DOHH2 (cell line): ENCODE data around the gene GPRC5A.

Source experiments
- H3F3A ChIP-seq: fragments of 200-600 bp; sonication (generic), shearing (Covaris generic); 2 replicates; pipeline ENCODE4 v1.6.0; 2016; ENCODE audit warnings: antibody characterized with exemption, mild to moderate bottlenecking; ENCODE audit not compliant: control insufficient read depth, insufficient read depth
- H3K27ac ChIP-seq: fragments of 200-600 bp; sonication (generic); 2 replicates; pipeline ENCODE4 v1.5.1; 2014; ENCODE audit warnings: low read depth, mild to moderate bottlenecking, low read length, moderate library complexity
- H3K27me3 ChIP-seq: fragments of 200-600 bp; sonication (generic); 2 replicates; pipeline ENCODE4 v1.6.1; 2014; ENCODE audit warnings: mild to moderate bottlenecking, low read length, mixed read lengths; ENCODE audit not compliant: control insufficient read depth
- H3K36me3 ChIP-seq: fragments of 200-600 bp; sonication (generic); 2 replicates; pipeline ENCODE4 v1.6.1; 2014; ENCODE audit warnings: mild to moderate bottlenecking, low read length, moderate library complexity, mixed read lengths; ENCODE audit not compliant: control insufficient read depth
- H3K4me1 ChIP-seq: fragments of 200-600 bp; sonication (generic); 2 replicates; pipeline ENCODE4 v1.6.1; 2014; ENCODE audit warnings: mild to moderate bottlenecking, low read length, mixed read lengths; ENCODE audit not compliant: control insufficient read depth
- H3K4me2 ChIP-seq: fragments of 200-600 bp; sonication (generic); 2 replicates; pipeline ENCODE4 v1.6.0; 2014; ENCODE audit warnings: mild to moderate bottlenecking, low read length, moderate library complexity
- H3K4me3 ChIP-seq: fragments of 200-600 bp; sonication (generic); 2 replicates; pipeline ENCODE4 v1.5.1; 2014; ENCODE audit warnings: mild to moderate bottlenecking, low read length, mixed read lengths
- H3K79me2 ChIP-seq: fragments of 200-600 bp; sonication (generic); 2 replicates; pipeline ENCODE4 v1.6.1; 2014; ENCODE audit warnings: mild to moderate bottlenecking, low read length, mixed read lengths; ENCODE audit not compliant: control insufficient read depth
- H3K9me2 ChIP-seq: fragments of 200-600 bp; sonication (generic); replicated peaks from 2 replicates; pipeline ENCODE4 v1.6.1; 2014; ENCODE audit warnings: mild to moderate bottlenecking, low read length, mixed read lengths; ENCODE audit not compliant: control insufficient read depth
- H3K9me3 ChIP-seq: fragments of 200-600 bp; sonication (generic); 2 replicates; pipeline ENCODE4 v1.6.1; 2014; ENCODE audit warnings: antibody characterized with exemption, low read length, mixed read lengths; ENCODE audit not compliant: control insufficient read depth, insufficient read depth
- H4K20me1 ChIP-seq: fragments of 200-600 bp; sonication (generic); 2 replicates; pipeline ENCODE4 v1.6.0; 2014; ENCODE audit warnings: low read depth, mild to moderate bottlenecking, antibody characterized with exemption, low read length, moderate library complexity; ENCODE audit not compliant: control insufficient read depth, insufficient read depth
- CTCF ChIP-seq: fragments of 200-600 bp; sonication (generic); IDR thresholded peaks from one replicate; pipeline ENCODE4 v1.5.1; 2014; ENCODE audit warnings: antibody characterized with exemption, mild to moderate bottlenecking, low read depth, low read length; ENCODE audit not compliant: poor library complexity, severe bottlenecking
- EZH2phosphoT487 ChIP-seq: fragments of 200-600 bp; sonication (generic); IDR thresholded peaks from 2 replicates; pipeline ENCODE4 v1.6.1; 2017; ENCODE audit warnings: borderline replicate concordance, mild to moderate bottlenecking, antibody characterized with exemption, low read length, moderate library complexity, mixed read lengths

The GPRC5A gene

GRCh38 chr12:12930633-12931219 lies 39.4 kb downstream of the GPRC5A start:
- Histone ChIP-seq H3K4me3 (no peak overlapping the region), H3K4me1 (no peaks in the 10 kb centered on the region), H4K20me1 (no peaks in the 10 kb centered on the region), H3K36me3 (no peaks in the 10 kb centered on the region), H3K79me2 (no peaks in the 10 kb centered on the region), H3F3A (no peaks in the 10 kb centered on the region), H3K9me2 (no peaks in the 10 kb centered on the region), H3K4me2 (no peak overlapping the region), H3K27ac (no peak overlapping the region), H3K9me3 (no peaks in the 10 kb centered on the region), H3K27me3 (peaks cover 3% of the 10 kb centered on the region; the same call in 1 of the 2 replicates)
- TF ChIP-seq EZH2phosphoT487 (no peak), CTCF (no peak)

- H3K79me2 ChIP-seq, result no peaks in the 10 kb centered on the region
- peaks cover 3% of the 10 kb centered on the region; the same call in 1 of the 2 replicates for H3K27me3 ChIP-seq
- no peak overlapping the region for H3K27ac ChIP-seq
- H4K20me1 ChIP-seq, result no peaks in the 10 kb centered on the region
- no peak overlapping the region for H3K4me3 ChIP-seq
- TF ChIP-seq CTCF, result no peak
- TF ChIP-seq EZH2phosphoT487, result no peak
- no peaks in the 10 kb centered on the region for H3K36me3 ChIP-seq
- H3K4me1 ChIP-seq, result no peaks in the 10 kb centered on the region
- no peak overlapping the region for H3K4me2 ChIP-seq
- H3K9me2 ChIP-seq, result no peaks in the 10 kb centered on the region
- no peaks in the 10 kb centered on the region for H3K9me3 ChIP-seq
- H3F3A ChIP-seq, result no peaks in the 10 kb centered on the region
These were observed 42.4 kb downstream of the GPRC5A start for GRCh38 chr12:12933742-12934141.

GRCh38 chr12:12934556-12934955 lies 43.2 kb downstream of the GPRC5A start:
- no peak overlapping the region for H3K4me3 ChIP-seq
- no peaks in the 10 kb centered on the region for H3K79me2 ChIP-seq
- no peaks in the 10 kb centered on the region for H3K9me3 ChIP-seq
- H3K4me2 ChIP-seq, result no peak overlapping the region
- H3K36me3 ChIP-seq, result no peaks in the 10 kb centered on the region
- H3K4me1 ChIP-seq, result no peaks in the 10 kb centered on the region
- no peaks in the 10 kb centered on the region for H3F3A ChIP-seq
- peaks cover 3% of the 10 kb centered on the region; the same call in 1 of the 2 replicates for H3K27me3 ChIP-seq
- H3K9me2 ChIP-seq, result no peaks in the 10 kb centered on the region
- no peaks in the 10 kb centered on the region for H4K20me1 ChIP-seq
- TF ChIP-seq EZH2phosphoT487, result no peak
- no peak for TF ChIP-seq CTCF
- no peak overlapping the region for H3K27ac ChIP-seq
